CD1c-positive myeloid dendritic cell (primary cell): ENCODE data around the gene PRUNE2.
"Not testable (repeated sequence)": the region's sequence is repeated elsewhere in the genome, so short reads cannot be mapped to it uniquely, and the experiment has no call there.

Source experiments
- DNase-seq: peaks from one replicate; pipeline ENCODE4 v3.0.0-alpha.2; 2016; ENCODE audit errors: extremely low spot score

PRUNE2 gene

GRCh38 chr9:76800901-76801300, 105.0 kb downstream of the PRUNE2 start:
- DNase-seq, result no peak

- no peak for DNase-seq
Measured at GRCh38 chr9:76799473-76799872, 106.4 kb downstream of the PRUNE2 start.

GRCh38 chr9:76798527-76798926, 107.4 kb downstream of the PRUNE2 start:
- no peak for DNase-seq

GRCh38 chr9:76796296-76796695, 109.6 kb downstream of the PRUNE2 start:
- DNase-seq, result no peak

GRCh38 chr9:76793784-76794431, 112.0 kb downstream of the PRUNE2 start:
- DNase-seq, result no peak

GRCh38 chr9:76789840-76790239, 116.1 kb downstream of the PRUNE2 start:
- DNase-seq, result no peak

- DNase-seq, result no peak
Measured at GRCh38 chr9:76787677-76788076, 118.2 kb downstream of the PRUNE2 start.

GRCh38 chr9:76785501-76785900, 120.4 kb downstream of the PRUNE2 start:
- DNase-seq, result no peak

- no peak for DNase-seq
Measured at GRCh38 chr9:76784881-76785280, 121.0 kb downstream of the PRUNE2 start.

GRCh38 chr9:76772686-76773445, 133.0 kb downstream of the PRUNE2 start:
- DNase-seq, result no peak

- DNase-seq, result no peak
Measured at GRCh38 chr9:76766126-76766525, 139.8 kb downstream of the PRUNE2 start.

GRCh38 chr9:76764138-76764537, 141.8 kb downstream of the PRUNE2 start, which contains the start of gene PCA3:
Gene PCA3, plus strand, starts transcription at chr9:76764438.
- DNase-seq, result no peak

- DNase-seq, result no peak
Measured at GRCh38 chr9:76761448-76761847, 144.5 kb downstream of the PRUNE2 start.

- DNase-seq, result no peak
Measured at GRCh38 chr9:76759732-76760131, 146.2 kb downstream of the PRUNE2 start.

GRCh38 chr9:76758476-76758875, 147.4 kb downstream of the PRUNE2 start:
- DNase-seq, result no peak

- DNase-seq, result no peak
Measured at GRCh38 chr9:76756941-76757673, 148.8 kb downstream of the PRUNE2 start.

- no peak for DNase-seq
Measured at GRCh38 chr9:76756268-76756640, 149.7 kb downstream of the PRUNE2 start.

- DNase-seq, result no peak
Measured at GRCh38 chr9:76751001-76751400, 154.9 kb downstream of the PRUNE2 start.

- no peak for DNase-seq
Measured at GRCh38 chr9:76744336-76744735, 161.6 kb downstream of the PRUNE2 start.

- no peak for DNase-seq
Measured at GRCh38 chr9:76743931-76744330, 162.0 kb downstream of the PRUNE2 start.

- DNase-seq, result not testable (repeated sequence)
Measured at GRCh38 chr9:76742890-76743289, 163.0 kb downstream of the PRUNE2 start.

- no peak for DNase-seq
Measured at GRCh38 chr9:76741524-76741923, 164.4 kb downstream of the PRUNE2 start.

- DNase-seq, result no peak
Measured at GRCh38 chr9:76738402-76738801, 167.5 kb downstream of the PRUNE2 start.
